ENCODE results near the gene SNX21. TPM values are rescaled to one million over a fixed set of nuclear protein-coding genes. Genes with fewer than 3 reads are reported as not detected.

The SNX21 gene
- total RNA-seq, 2 experiments from 2014 or later: 0.36 to 0.89 TPM

DNA sequence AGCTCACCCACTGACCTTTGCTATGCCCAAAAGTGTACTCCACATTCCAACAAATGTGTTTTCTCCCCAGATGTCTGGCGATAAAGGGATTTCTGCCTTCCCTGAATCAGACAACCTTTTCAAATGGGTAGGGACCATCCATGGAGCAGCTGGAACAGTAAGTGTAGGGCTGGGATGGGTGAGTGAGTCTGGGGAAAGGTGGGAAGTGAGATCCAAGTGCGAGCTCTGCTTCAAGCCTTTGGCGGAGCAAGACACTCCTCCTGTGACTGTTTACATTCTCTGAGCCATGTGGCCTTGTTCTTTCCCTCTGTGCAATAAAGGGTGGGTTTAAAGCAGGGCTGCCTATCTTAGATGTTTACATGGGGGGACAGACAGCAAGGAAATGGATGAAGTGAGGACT, 19.3 kb upstream of the SNX21 start:
- Histone ChIP-seq H3K9me3 (ENCODE audit: control insufficient read depth in 1 of 2, insufficient read depth in 1 of 2, low read length in 2 of 2) (no peaks in the 10 kb centered on the region), H3K27me3 (ENCODE audit: control insufficient read depth in 1 of 2, insufficient read depth in 2 of 2, low read length in 2 of 2) (no peaks in the 10 kb centered on the region), H3K36me3 (ENCODE audit: insufficient read depth, low read length) (peaks cover 21% of the 10 kb centered on the region), H3K27ac (ENCODE audit: low read depth in 1 of 2, low read length in 2 of 2) (no peak overlapping the region), H3K4me3 (ENCODE audit: low read length) (no peak overlapping the region), H3K4me1 (ENCODE audit: insufficient read depth, low read length) (peaks cover 16% of the 10 kb centered on the region)
- DNase-seq (no peak), ATAC-seq (ENCODE audit: poor library complexity) (no peak)
- H3K4me1 Mint-ChIP-seq (ENCODE audit: low read depth): peaks cover 15% of the 10 kb centered on the region
- peaks cover 27% of the 10 kb centered on the region for H3K36me3 Mint-ChIP-seq (ENCODE audit: low read depth)
- ChIA-PET CTCF (interaction anchor here (1.0 kb wide), 1 partner anchor 15 kb away, joined by 4 read pairs; no protein-coding TSS in a partner anchor), POLR2A (no interaction called here)
- intact Hi-C loops (cut with DNase I, micrococcal nuclease): loop anchor here in 1 of 2 experiments (5.0 kb wide), 2 partner anchors 43 to 78 kb away; partner anchors contain the start of genes ACOT8, CTSA, NEURL2 and ZSWIM3
- H3K27ac Mint-ChIP-seq: no peak overlapping the region
- H3K27me3 Mint-ChIP-seq: peaks cover 6% of the 10 kb centered on the region
- H3K9me3 Mint-ChIP-seq: no peaks in the 10 kb centered on the region
- no peak overlapping the region for H3K4me3 Mint-ChIP-seq
- no peak for TF ChIP-seq CTCF (IDR thresholded peaks at IDR 0.05)

- no peak overlapping the region for H3K27ac Mint-ChIP-seq
- no peak overlapping the region for H3K4me3 Mint-ChIP-seq
- ChIA-PET POLR2A (no interaction called here), CTCF (interaction anchor here (0.7 kb wide), 1 partner anchor 11 kb away, joined by 3 read pairs; no protein-coding TSS in a partner anchor)
- Histone ChIP-seq H3K4me1 (ENCODE audit: insufficient read depth, low read length) (peaks cover 12% of the 10 kb centered on the region), H3K4me3 (ENCODE audit: low read length) (no peak overlapping the region), H3K27ac (ENCODE audit: low read depth in 1 of 2, low read length in 2 of 2) (no peak overlapping the region), H3K36me3 (ENCODE audit: insufficient read depth, low read length) (no peaks in the 10 kb centered on the region), H3K27me3 (ENCODE audit: control insufficient read depth in 1 of 2, insufficient read depth in 2 of 2, low read length in 2 of 2) (no peaks in the 10 kb centered on the region), H3K9me3 (ENCODE audit: control insufficient read depth in 1 of 2, insufficient read depth in 1 of 2, low read length in 2 of 2) (no peaks in the 10 kb centered on the region)
- H3K4me1 Mint-ChIP-seq (ENCODE audit: low read depth): peaks cover 9% of the 10 kb centered on the region
- H3K9me3 Mint-ChIP-seq: no peaks in the 10 kb centered on the region
- intact Hi-C loops (cut with DNase I, micrococcal nuclease): no loop called here
- TF ChIP-seq CTCF (IDR thresholded peaks at IDR 0.05): no peak
- peaks cover 17% of the 10 kb centered on the region for H3K27me3 Mint-ChIP-seq
- ATAC-seq (ENCODE audit: poor library complexity): no peak
- no peak for DNase-seq
- peaks cover 5% of the 10 kb centered on the region for H3K36me3 Mint-ChIP-seq (ENCODE audit: low read depth)
These were observed 16.6 kb upstream of the SNX21 start for GRCh38 chr20:45816951-45817350.

- CTCF ChIA-PET: interaction anchor here (0.7 kb wide), 1 partner anchor 12 kb away, joined by 3 read pairs; no protein-coding TSS in a partner anchor
- Histone ChIP-seq H3K4me3 (ENCODE audit: low read length) (no peak overlapping the region), H3K27me3 (ENCODE audit: control insufficient read depth in 1 of 2, insufficient read depth in 2 of 2, low read length in 2 of 2) (peaks cover under 1 to 2% of the 10 kb centered on the region in 2 experiments), H3K4me1 (ENCODE audit: insufficient read depth, low read length) (peaks cover 8% of the 10 kb centered on the region), H3K9me3 (ENCODE audit: control insufficient read depth in 1 of 2, insufficient read depth in 1 of 2, low read length in 2 of 2) (no peaks in the 10 kb centered on the region), H3K27ac (ENCODE audit: low read depth in 1 of 2, low read length in 2 of 2) (no peak overlapping the region), H3K36me3 (ENCODE audit: insufficient read depth, low read length) (no peaks in the 10 kb centered on the region)
- POLR2A ChIA-PET: no interaction called here
- H3K4me3 Mint-ChIP-seq: no peak overlapping the region
- H3K36me3 Mint-ChIP-seq (ENCODE audit: low read depth): no peaks in the 10 kb centered on the region
- intact Hi-C loops (cut with DNase I, micrococcal nuclease): no loop called here
- H3K27ac Mint-ChIP-seq: no peak overlapping the region
- ATAC-seq (ENCODE audit: poor library complexity): no peak
- no peak for DNase-seq
- H3K9me3 Mint-ChIP-seq: no peaks in the 10 kb centered on the region
- H3K27me3 Mint-ChIP-seq: peaks cover 24% of the 10 kb centered on the region
- no peak for TF ChIP-seq CTCF (IDR thresholded peaks at IDR 0.05)
- H3K4me1 Mint-ChIP-seq (ENCODE audit: low read depth): peaks cover 2% of the 10 kb centered on the region
These were observed 16.0 kb upstream of the SNX21 start for GRCh38 chr20:45817376-45818194.
